ENCODE data around the gene F10. TPM values are rescaled to one million over a fixed set of nuclear protein-coding genes. Genes with fewer than 3 reads are reported as not detected.

The F10 gene
- total and polyA plus RNA-seq, 11 donors: 2.4 to 13.6 (median 9.2) TPM

DNA sequence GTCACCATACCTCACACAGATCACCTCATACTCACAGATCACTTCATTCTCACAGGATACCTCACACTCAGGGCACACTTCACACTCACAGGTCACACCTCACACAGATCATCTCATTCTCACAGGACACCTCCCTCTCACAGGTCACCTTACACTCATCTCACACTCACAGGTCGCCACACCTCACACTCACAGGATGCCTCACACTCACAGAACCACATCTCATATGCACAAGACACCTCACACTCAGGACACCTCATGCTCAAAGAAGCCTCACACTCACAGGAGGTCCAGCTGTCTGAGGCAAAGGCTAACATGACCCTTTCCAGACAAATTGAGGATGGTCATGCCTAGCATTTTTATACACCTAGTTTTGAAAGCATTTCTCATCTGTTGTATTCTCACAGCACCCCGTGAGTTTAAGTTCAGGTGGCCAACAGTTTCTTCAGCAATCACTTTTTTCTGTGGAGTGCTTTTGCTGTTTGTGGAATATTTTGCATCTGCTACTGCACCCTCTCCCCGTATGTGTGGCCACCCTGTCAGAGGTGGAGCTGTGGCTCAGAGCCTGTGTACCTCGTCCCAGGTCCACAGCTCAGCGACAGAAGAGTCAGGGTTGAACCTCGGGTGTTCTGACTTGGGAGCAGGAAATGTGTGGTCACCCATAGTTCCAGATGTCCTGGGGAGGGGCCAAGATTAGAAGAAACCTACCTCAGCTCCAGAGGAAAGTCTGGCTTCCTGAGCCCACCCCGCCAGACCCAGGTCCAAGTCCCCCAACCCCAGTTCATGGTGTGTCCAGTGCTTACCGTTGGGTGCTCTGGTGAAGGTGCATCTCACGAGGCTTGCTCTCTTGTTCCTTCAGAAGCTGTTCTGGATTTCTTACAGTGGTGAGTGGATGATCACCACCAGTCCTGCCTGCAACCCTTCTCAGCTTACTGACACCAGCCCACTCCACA is 9.4 kb upstream of the F10 start:
- H3K27ac ChIP-seq: no peak overlapping the region
- ATAC-seq: no peak
- no peaks in the 10 kb centered on the region for H3K9me3 ChIP-seq
- intact Hi-C loops (cut with DNase I): no loop called here
- peak in 2 of 5 donors; percentile 9 to 11 for DNase-seq
- peaks cover 0 to 18% (median 13%) of the 10 kb centered on the region in 12 donors for H3K4me1 ChIP-seq
- 70 to 81% (median 75%) methylated on average over 8 to 9 of the region's 9 CpGs for WGBS, 4 donors
- H3K4me3 ChIP-seq: no peak overlapping the region
- peaks cover 4 to 28% (median 21%) of the 10 kb centered on the region in 9 donors for H3K27me3 ChIP-seq
- no peak for TF ChIP-seq CTCF (IDR thresholded peaks at IDR 0.05)
- TF ChIP-seq POLR2A (IDR thresholded peaks at IDR 0.05): no peak
- H3K36me3 ChIP-seq: no peaks in the 10 kb centered on the region

- H3K9me3 ChIP-seq: no peaks in the 10 kb centered on the region
- peak in 2 of 5 donors; percentile 11 for DNase-seq
- H3K4me1 ChIP-seq: peaks cover 0 to 18% (median 13%) of the 10 kb centered on the region in 12 donors
- no peak for ATAC-seq
- intact Hi-C loops (cut with DNase I): no loop called here
- H3K27me3 ChIP-seq: peaks cover 4 to 28% (median 21%) of the 10 kb centered on the region in 9 donors
- no peaks in the 10 kb centered on the region for H3K36me3 ChIP-seq
- no peak overlapping the region for H3K27ac ChIP-seq
- WGBS, 4 donors: 94 to 97% (median 96%) methylated on average over 8 of the region's 8 CpGs
- no peak for TF ChIP-seq CTCF (IDR thresholded peaks at IDR 0.05)
- H3K4me3 ChIP-seq: no peak overlapping the region
Observed at GRCh38 chr13:113113846-113114271, 8.7 kb upstream of the F10 start.

DNA sequence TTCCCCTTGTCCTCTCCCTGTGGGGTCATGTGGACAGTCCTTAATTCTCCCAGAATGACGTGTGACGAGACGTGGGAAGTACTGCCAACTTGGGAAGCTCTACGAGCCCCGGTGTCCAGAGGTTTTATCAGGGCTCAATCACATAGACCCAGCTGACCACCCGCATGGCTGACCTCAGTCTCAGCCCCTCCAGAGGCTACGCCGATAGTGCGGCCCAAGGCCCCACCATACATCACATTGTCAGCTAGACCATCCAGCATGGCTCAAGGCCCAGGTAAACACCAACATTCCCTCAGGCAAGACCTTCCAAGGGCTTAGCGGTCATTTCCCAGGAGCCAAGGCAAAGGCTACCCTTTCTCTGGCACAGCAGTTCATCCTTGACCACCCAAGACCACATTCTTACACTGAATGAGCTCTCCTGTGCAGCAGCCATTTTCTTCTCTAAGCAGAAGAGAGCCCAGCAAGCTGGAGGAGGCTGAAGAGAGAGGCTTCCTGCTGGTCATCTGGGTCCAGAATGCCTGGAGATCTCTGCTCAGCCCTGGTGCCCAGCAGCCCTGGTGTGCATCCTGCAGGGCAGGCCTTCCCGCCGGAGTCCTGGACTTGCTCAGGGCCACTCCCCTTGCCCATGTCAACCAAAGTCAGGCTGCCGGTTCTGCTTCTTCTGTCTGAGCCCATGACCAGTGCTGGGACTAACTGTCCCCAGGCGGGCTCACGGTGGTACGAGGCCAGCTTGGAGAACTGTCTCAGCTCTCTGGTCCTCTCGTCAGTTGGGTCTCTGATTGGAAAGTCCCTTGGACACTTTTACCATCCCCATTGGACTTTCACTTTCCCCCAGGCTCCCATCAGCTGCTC is 7.9 kb upstream of the F10 start:
- no peak overlapping the region for H3K4me3 ChIP-seq
- intact Hi-C loops (cut with DNase I): no loop called here
- no peak overlapping the region for H3K27ac ChIP-seq
- H3K36me3 ChIP-seq: no peaks in the 10 kb centered on the region
- H3K4me1 ChIP-seq: peaks cover 0 to 13% (median 12%) of the 10 kb centered on the region in 12 donors
- ATAC-seq: no peak
- peak in 3 of 5 donors; percentile 0 to 11 (median 9) for DNase-seq
- TF ChIP-seq CTCF (IDR thresholded peaks at IDR 0.05): no peak
- no peak for TF ChIP-seq POLR2A (IDR thresholded peaks at IDR 0.05)
- H3K9me3 ChIP-seq: no peaks in the 10 kb centered on the region
- WGBS, 4 donors: 87 to 92% (median 88%) methylated on average over 16 to 17 of the region's 17 CpGs
- H3K27me3 ChIP-seq: peaks cover 0 to 20% (median 14%) of the 10 kb centered on the region in 9 donors

Measured in heart left ventricle (tissue), 16 donors.